Panc1 (cell line): ENCODE results near the gene P2RX4. TPM values are rescaled to one million over a fixed set of nuclear protein-coding genes. Genes with fewer than 3 reads are reported as not detected.

ENCODE experiments used
- ATAC-seq: fragments of 200-7000 bp; cut with Tn5 transposase; 2 replicates; pipeline ENCODE4 v1.9.1; 2020; ENCODE audit warnings: mild to moderate bottlenecking, moderate library complexity
- BruUV-seq: library from RNA; stranded (reverse); fragments of 400-500 nt; replicated peaks from 2 replicates; lab custom pipeline; 2021; lab: Mats Ljungman, UMichigan
- CTCF ChIA-PET: fragments of 300-600 bp; sonication (Branson Sonifier 250); formaldehyde crosslinking; loops from one replicate; lab custom pipeline; 2022; ENCODE audit warnings: antibody characterized with exemption; lab: Charles Lee
- POLR2A ChIA-PET: fragments of 300-600 bp; sonication (Branson Sonifier 250); formaldehyde crosslinking; loops from one replicate; lab custom pipeline; 2022; ENCODE audit warnings: antibody characterized with exemption; lab: Charles Lee
- DNase-seq: peaks from one replicate; pipeline ENCODE4 v3.0.0-alpha.2; 2010; ENCODE audit warnings: low read depth, low spot score
- H3K27ac ChIP-seq: 2 replicates; pipeline ENCODE4 v1.5.1; 2011; ENCODE audit warnings: mild to moderate bottlenecking, low read length, inconsistent platforms
- H3K27me3 ChIP-seq: fragments of 200-500 bp; sonication (Bioruptor generic); 2 replicates; pipeline ENCODE4 v1.6.0; 2014; ENCODE audit warnings: low read length, inconsistent platforms; ENCODE audit not compliant: control insufficient read depth, insufficient read depth
- H3K36me3 ChIP-seq: fragments of 200-500 bp; sonication (Bioruptor generic); 2 replicates; pipeline ENCODE4 v1.5.1; 2014; ENCODE audit warnings: inconsistent platforms, mild to moderate bottlenecking, low read length, moderate library complexity; ENCODE audit not compliant: control insufficient read depth, insufficient read depth
- H3K4me1 ChIP-seq: 2 replicates; pipeline ENCODE4 v1.5.1; 2011; ENCODE audit warnings: inconsistent platforms, mild to moderate bottlenecking, low read length, moderate library complexity; ENCODE audit not compliant: control insufficient read depth, insufficient read depth
- H3K4me3 ChIP-seq, 2 experiments: 2 replicates each; pipeline ENCODE4 v1.5.1; 2011 to 2012; ENCODE audit warnings: low read depth in 2 of 2, low read length in 2 of 2, mild to moderate bottlenecking in 2 of 2, inconsistent platforms in 1 of 2, moderate library complexity in 1 of 2
- H3K9me3 ChIP-seq: fragments of 200-500 bp; sonication (Bioruptor generic); 2 replicates; pipeline ENCODE4 v1.5.1; 2014; ENCODE audit warnings: low read depth, mild to moderate bottlenecking, inconsistent platforms, low read length, moderate library complexity; ENCODE audit not compliant: control insufficient read depth, insufficient read depth
- CTCF ChIP-seq: fragments of 450-650 bp; IDR thresholded peaks from 2 replicates; pipeline ENCODE4 v1.5.1; 2017; ENCODE audit warnings: mild to moderate bottlenecking
- POLR2AphosphoS5 ChIP-seq: IDR thresholded peaks from 2 replicates; pipeline ENCODE4 v1.6.1; 2012; ENCODE audit warnings: mild to moderate bottlenecking, low read depth, low read length, moderate library complexity
- SIN3A ChIP-seq: IDR thresholded peaks from 2 replicates; pipeline ENCODE4 v1.6.1; 2012; ENCODE audit warnings: low read depth, mild to moderate bottlenecking, low read length, moderate library complexity, borderline replicate concordance; ENCODE audit not compliant: insufficient read depth
- TCF7L2 ChIP-seq: IDR thresholded peaks from 2 replicates; pipeline ENCODE4 v1.6.1; 2011; ENCODE audit warnings: mild to moderate bottlenecking, low read depth, low read length, inconsistent platforms
- in situ Hi-C: cut with HindIII; loops from 2 replicates; pipeline ENCODE4 v1.10.0; 2016; ENCODE audit warnings: low sequenced_read_pairs, low pct_unique_long_range_greater_than_20kb
- intact Hi-C: fragments of 100-400 bp; cut with micrococcal nuclease; formaldehyde crosslinking; loops from one replicate; pipeline ENCODE4 v1.10.0; 2022; ENCODE audit not compliant: unreplicated experiment
- total RNA-seq: library from RNA; stranded (reverse); gene quantifications from one replicate; pipeline ENCODE4 v1.2.1, GENCODE V29; 2021; ENCODE audit not compliant: unreplicated experiment
- TF ChIP-seq, protein P1 (sequence below), 2 experiments: IDR thresholded peaks; 2 replicates each; pipeline ENCODE4 v1.6.1; 2011 to 2012; ENCODE audit warnings: low read depth in 2 of 2, control low read depth in 1 of 2, low read length in 1 of 2, mild to moderate bottlenecking in 1 of 2, moderate library complexity in 1 of 2; ENCODE audit not compliant: insufficient read depth in 1 of 2

P2RX4 gene
- total RNA-seq, 1 experiment from 2014 or later = 12.4 TPM

DNA sequence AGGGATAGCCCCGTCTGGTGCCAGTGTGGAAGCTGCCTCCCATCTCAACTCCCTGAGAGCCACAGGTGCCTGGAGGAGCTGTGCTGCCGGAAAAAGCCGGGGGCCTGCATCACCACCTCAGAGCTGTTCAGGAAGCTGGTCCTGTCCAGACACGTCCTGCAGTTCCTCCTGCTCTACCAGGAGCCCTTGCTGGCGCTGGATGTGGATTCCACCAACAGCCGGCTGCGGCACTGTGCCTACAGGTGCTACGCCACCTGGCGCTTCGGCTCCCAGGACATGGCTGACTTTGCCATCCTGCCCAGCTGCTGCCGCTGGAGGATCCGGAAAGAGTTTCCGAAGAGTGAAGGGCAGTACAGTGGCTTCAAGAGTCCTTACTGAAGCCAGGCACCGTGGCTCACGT lies 25.5 kb upstream of the P2RX4 start:
- intact Hi-C loops (no loop called here), in situ Hi-C loops (no loop called here)
- TF ChIP-seq TCF7L2 = no peak
- TF ChIP-seq POLR2AphosphoS5 = no peak
- TF ChIP-seq SIN3A = no peak
- TF ChIP-seq, protein P1, sequence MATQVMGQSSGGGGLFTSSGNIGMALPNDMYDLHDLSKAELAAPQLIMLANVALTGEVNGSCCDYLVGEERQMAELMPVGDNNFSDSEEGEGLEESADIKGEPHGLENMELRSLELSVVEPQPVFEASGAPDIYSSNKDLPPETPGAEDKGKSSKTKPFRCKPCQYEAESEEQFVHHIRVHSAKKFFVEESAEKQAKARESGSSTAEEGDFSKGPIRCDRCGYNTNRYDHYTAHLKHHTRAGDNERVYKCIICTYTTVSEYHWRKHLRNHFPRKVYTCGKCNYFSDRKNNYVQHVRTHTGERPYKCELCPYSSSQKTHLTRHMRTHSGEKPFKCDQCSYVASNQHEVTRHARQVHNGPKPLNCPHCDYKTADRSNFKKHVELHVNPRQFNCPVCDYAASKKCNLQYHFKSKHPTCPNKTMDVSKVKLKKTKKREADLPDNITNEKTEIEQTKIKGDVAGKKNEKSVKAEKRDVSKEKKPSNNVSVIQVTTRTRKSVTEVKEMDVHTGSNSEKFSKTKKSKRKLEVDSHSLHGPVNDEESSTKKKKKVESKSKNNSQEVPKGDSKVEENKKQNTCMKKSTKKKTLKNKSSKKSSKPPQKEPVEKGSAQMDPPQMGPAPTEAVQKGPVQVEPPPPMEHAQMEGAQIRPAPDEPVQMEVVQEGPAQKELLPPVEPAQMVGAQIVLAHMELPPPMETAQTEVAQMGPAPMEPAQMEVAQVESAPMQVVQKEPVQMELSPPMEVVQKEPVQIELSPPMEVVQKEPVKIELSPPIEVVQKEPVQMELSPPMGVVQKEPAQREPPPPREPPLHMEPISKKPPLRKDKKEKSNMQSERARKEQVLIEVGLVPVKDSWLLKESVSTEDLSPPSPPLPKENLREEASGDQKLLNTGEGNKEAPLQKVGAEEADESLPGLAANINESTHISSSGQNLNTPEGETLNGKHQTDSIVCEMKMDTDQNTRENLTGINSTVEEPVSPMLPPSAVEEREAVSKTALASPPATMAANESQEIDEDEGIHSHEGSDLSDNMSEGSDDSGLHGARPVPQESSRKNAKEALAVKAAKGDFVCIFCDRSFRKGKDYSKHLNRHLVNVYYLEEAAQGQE (IDR thresholded peaks at IDR 0.05; ENCODE audit: insufficient read depth in 1 of 2, low read depth in 2 of 2, low read length in 1 of 2) = no peak
- no peak for TF ChIP-seq CTCF
- H3K27me3 ChIP-seq = no peaks in the 10 kb centered on the region
- H3K27ac ChIP-seq = no peak overlapping the region
- ATAC-seq = no peak
- H3K4me3 ChIP-seq = no peak overlapping the region
- CTCF ChIA-PET = no interaction called here
- H3K9me3 ChIP-seq = no peaks in the 10 kb centered on the region
- POLR2A ChIA-PET = no interaction called here
- no peak for DNase-seq
- no peaks in the 10 kb centered on the region for H3K36me3 ChIP-seq
- H3K4me1 ChIP-seq = no peaks in the 10 kb centered on the region
- no TSS peak for BruUV-seq

DNA sequence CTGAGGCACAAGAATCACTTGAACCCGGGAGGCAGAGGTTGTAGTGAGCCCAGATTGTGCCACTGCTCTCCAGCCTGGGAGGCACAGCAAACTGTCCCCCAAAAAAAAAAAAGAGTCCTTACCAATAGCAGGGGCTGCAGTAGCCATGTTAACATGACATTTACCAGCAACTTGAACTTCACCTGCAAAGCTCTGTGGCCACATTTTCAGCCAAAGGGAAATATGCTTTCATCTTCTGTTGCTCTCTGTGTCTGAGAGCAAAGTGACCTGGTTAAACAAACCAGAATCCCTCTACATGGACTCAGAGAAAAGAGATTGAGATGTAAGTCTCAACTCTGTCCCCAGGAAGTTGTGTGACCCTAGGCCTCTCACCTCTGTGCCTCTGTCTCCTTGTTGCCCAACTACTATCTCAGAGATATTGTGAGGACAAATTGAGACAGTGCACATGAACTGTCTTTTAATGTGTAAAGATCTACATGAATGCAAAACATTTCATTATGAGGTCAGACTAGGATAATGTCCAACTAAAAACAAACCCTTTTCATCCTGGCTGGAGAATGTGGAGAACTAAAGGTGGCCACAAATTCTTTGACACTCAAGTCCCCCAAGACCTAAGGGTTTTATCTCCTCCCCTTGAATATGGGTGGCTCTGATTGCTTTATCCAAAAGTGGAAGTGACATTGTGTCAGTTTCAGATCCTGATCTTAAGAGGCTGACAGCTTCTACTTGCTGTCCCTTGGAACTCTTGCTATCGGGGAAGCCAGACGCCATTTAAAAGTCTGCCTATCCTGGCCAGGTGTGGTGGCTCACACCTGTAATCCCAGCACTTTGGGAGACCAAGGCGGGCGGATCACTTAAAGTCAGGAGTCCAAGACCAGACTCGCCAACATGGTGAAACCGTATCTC lies 24.7 kb upstream of the P2RX4 start:
- in situ Hi-C loops (no loop called here), intact Hi-C loops (no loop called here)
- Histone ChIP-seq H3K9me3 (no peaks in the 10 kb centered on the region), H3K4me3 (no peak overlapping the region), H3K36me3 (no peaks in the 10 kb centered on the region), H3K27ac (no peak overlapping the region), H3K4me1 (no peaks in the 10 kb centered on the region), H3K27me3 (no peaks in the 10 kb centered on the region)
- ChIA-PET CTCF (no interaction called here), POLR2A (interaction anchor here (0.6 kb wide), 1 partner anchor 658 kb away, joined by 7 read pairs; no protein-coding TSS in a partner anchor)
- ATAC-seq = no peak
- no peak for DNase-seq
- no TSS peak for BruUV-seq
- TF ChIP-seq POLR2AphosphoS5 = no peak
- TF ChIP-seq CTCF = no peak
- TF ChIP-seq, protein P1 (IDR thresholded peaks at IDR 0.05; ENCODE audit: insufficient read depth in 1 of 2, low read depth in 2 of 2, low read length in 1 of 2) = no peak
